ENCODE measurements around the gene ARHGAP42. TPM values are rescaled to one million over a fixed set of nuclear protein-coding genes. Genes with fewer than 3 reads are reported as not detected.

Gene ARHGAP42
- total RNA-seq, 1 experiment from 2014 or later: 39.1 TPM

DNA sequence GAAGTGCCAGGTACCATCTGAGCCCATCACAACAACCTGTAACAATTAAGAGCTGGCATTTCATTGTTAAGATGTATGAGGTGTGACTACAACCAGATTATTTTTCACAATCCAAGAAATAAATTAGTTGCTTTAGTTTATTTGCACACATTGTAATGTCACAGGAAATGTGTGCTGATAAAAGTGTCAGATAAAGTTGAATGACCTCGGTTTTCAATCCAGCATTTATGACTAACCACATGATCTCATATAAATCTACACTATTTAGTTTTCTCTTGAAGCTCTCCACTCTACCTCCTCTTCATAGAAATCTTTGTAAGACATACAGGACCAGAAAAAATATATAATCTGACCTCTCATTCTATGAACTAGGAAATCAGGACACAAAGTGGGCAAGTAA is 276.3 kb downstream of the ARHGAP42 start:
- H2BK15ac ChIP-seq (ENCODE audit: low read depth, low read length): no peak overlapping the region
- DNase-seq: no peak
- H4K20me1 ChIP-seq (ENCODE audit: control insufficient read depth, insufficient read depth, insufficient read length): no peaks in the 10 kb centered on the region
- H4K8ac ChIP-seq (replicated peaks; ENCODE audit: insufficient read length, low read depth, low read length): no peak overlapping the region
- no peak overlapping the region for H3K14ac ChIP-seq (ENCODE audit: insufficient read depth, low read length)
- Mint-ChIP-seq H3K27ac (no peak overlapping the region), H3K36me3 (ENCODE audit: insufficient read depth in 1 of 3, low read depth in 3 of 3) (peaks cover 23 to 51% (median 43%) of the 10 kb centered on the region in 3 experiments; a peak in 6 of 7 replicates), H3K27me3 (ENCODE audit: low read depth) (no peaks in the 10 kb centered on the region), H3K4me3 (no peak overlapping the region), H3K4me1 (no peaks in the 10 kb centered on the region), H3K9me3 (no peaks in the 10 kb centered on the region)
- no CpG with 5 or more reads among the region's 1 CpG for WGBS (ENCODE audit: extremely low coverage, insufficient read length, low lambda C conversion rate)
- H3K9me3 ChIP-seq (ENCODE audit: control insufficient read depth, low read depth, low read length): no peaks in the 10 kb centered on the region
- no peaks in the 10 kb centered on the region for H3K27me3 ChIP-seq (ENCODE audit: insufficient read depth, low read length)
- H2AK5ac ChIP-seq (ENCODE audit: insufficient read length, low read length): no peak overlapping the region
- H3K56ac ChIP-seq (ENCODE audit: insufficient read length, low read depth, low read length): no peak overlapping the region
- no peak overlapping the region for H4K5ac ChIP-seq (ENCODE audit: insufficient read length, low read depth, low read length)
- H3K18ac ChIP-seq (ENCODE audit: insufficient read length, low read depth, low read length): no peak overlapping the region
- no peaks in the 10 kb centered on the region for H3K79me1 ChIP-seq (ENCODE audit: insufficient read depth, low read depth, low read length, poor library complexity, severe bottlenecking)
- no peak overlapping the region for H2BK20ac ChIP-seq (ENCODE audit: low read depth, low read length, poor library complexity, severe bottlenecking)
- no peak overlapping the region for H3K23ac ChIP-seq (ENCODE audit: insufficient read length, low read depth, low read length)
- H2BK12ac ChIP-seq (ENCODE audit: insufficient read length, low read depth, low read length): no peak overlapping the region
- H3K4ac ChIP-seq (ENCODE audit: low read depth, low read length): no peak overlapping the region
- H3K4me2 ChIP-seq (ENCODE audit: insufficient read depth, insufficient read length, low read length): no peak overlapping the region
- no peaks in the 10 kb centered on the region for H3K79me2 ChIP-seq (ENCODE audit: insufficient read depth, low read length)
- no peak overlapping the region for H3K27ac ChIP-seq (ENCODE audit: insufficient read length, low read depth, low read length)
- no peak overlapping the region for H3K9ac ChIP-seq (ENCODE audit: extremely low read depth, insufficient read length, low read length)
- no peak overlapping the region for H2BK120ac ChIP-seq (ENCODE audit: low read depth, low read length, poor library complexity, severe bottlenecking)
- no peak overlapping the region for H4K91ac ChIP-seq (ENCODE audit: insufficient read length, low read depth, low read length)
- TF ChIP-seq CTCF (conservative IDR thresholded peaks at IDR 0.05): no peak
- no peak overlapping the region for H2AFZ ChIP-seq (ENCODE audit: low read length)
- no peaks in the 10 kb centered on the region for H3K23me2 ChIP-seq (ENCODE audit: insufficient read length, low read depth, low read length, poor library complexity, severe bottlenecking)
- H3K4me1 ChIP-seq (ENCODE audit: insufficient read depth, low read length): no peaks in the 10 kb centered on the region
- no peak overlapping the region for H2BK5ac ChIP-seq (ENCODE audit: insufficient read length, low read length)
- no peak overlapping the region for H3T11ph ChIP-seq (ENCODE audit: low read length)

Data from H9 (cell line).